ENCODE data around the gene MAML3. TPM values are rescaled to one million over a fixed set of nuclear protein-coding genes. Genes with fewer than 3 reads are reported as not detected.

Gene MAML3
- total and polyA plus RNA-seq, 5 donors from 2014 or later: 0.11 to 1.1 (median 0.16) TPM; not detected in 1

GRCh38 chr4:139684351-139684750, 469.6 kb downstream of the MAML3 start:
- no peak overlapping the region for H3K4me3 Mint-ChIP-seq
- peaks cover 33% of the 10 kb centered on the region for H3K36me3 Mint-ChIP-seq
- peaks cover 0 to 10% of the 10 kb centered on the region in 2 experiments for H3K9me3 ChIP-seq (ENCODE audit: control insufficient read depth in 2 of 2, low read length in 2 of 2)
- H3K27me3 Mint-ChIP-seq: no peaks in the 10 kb centered on the region
- H3K4me3 ChIP-seq (ENCODE audit: low read depth, low read length): no peak overlapping the region
- no peaks in the 10 kb centered on the region for H3K4me1 ChIP-seq (ENCODE audit: control insufficient read depth, insufficient read depth, low read length, poor library complexity, severe bottlenecking)
- peaks cover 3% of the 10 kb centered on the region for H3K36me3 ChIP-seq (ENCODE audit: control insufficient read depth, insufficient read depth, low read length)
- no peak overlapping the region for H3K27ac ChIP-seq (ENCODE audit: insufficient read depth, low read length, poor library complexity, severe bottlenecking)
- ATAC-seq (ENCODE audit: low read depth in 2 of 2): no peak
- no peaks in the 10 kb centered on the region for H3K27me3 ChIP-seq (ENCODE audit: control insufficient read depth, insufficient read depth, low read length)
- peaks cover 0 to 5% (median 0%) of the 10 kb centered on the region in 7 donors for H3K9me3 Mint-ChIP-seq
- peaks cover 12 to 31% (median 21%) of the 10 kb centered on the region in 4 donors for H3K4me1 Mint-ChIP-seq
- H3K27ac Mint-ChIP-seq: no peak overlapping the region
- DNase-seq: no peak

- H3K27me3 ChIP-seq (ENCODE audit: control insufficient read depth, insufficient read depth, low read length): no peaks in the 10 kb centered on the region
- no peaks in the 10 kb centered on the region for H3K27me3 Mint-ChIP-seq
- no peaks in the 10 kb centered on the region for H3K4me1 ChIP-seq (ENCODE audit: control insufficient read depth, insufficient read depth, low read length, poor library complexity, severe bottlenecking)
- no peak overlapping the region for H3K27ac ChIP-seq (ENCODE audit: insufficient read depth, low read length, poor library complexity, severe bottlenecking)
- H3K4me1 Mint-ChIP-seq: peaks cover 12 to 31% (median 24%) of the 10 kb centered on the region in 4 donors
- peak overlapping the region in 2 of 3 donors; percentile 50 to 81 for H3K27ac Mint-ChIP-seq
- no peak for ATAC-seq (ENCODE audit: low read depth in 2 of 2)
- peaks cover 43% of the 10 kb centered on the region for H3K36me3 Mint-ChIP-seq
- H3K4me3 Mint-ChIP-seq: no peak overlapping the region
- no peak for DNase-seq
- H3K9me3 Mint-ChIP-seq: peaks cover 0 to 5% (median 0%) of the 10 kb centered on the region in 7 donors
- H3K4me3 ChIP-seq (ENCODE audit: low read depth, low read length): no peak overlapping the region
- peaks cover 15% of the 10 kb centered on the region for H3K36me3 ChIP-seq (ENCODE audit: control insufficient read depth, insufficient read depth, low read length)
- H3K9me3 ChIP-seq (ENCODE audit: control insufficient read depth in 2 of 2, low read length in 2 of 2): peaks cover 0 to 10% of the 10 kb centered on the region in 2 experiments
These were observed 471.2 kb downstream of the MAML3 start for GRCh38 chr4:139682741-139683151.

DNA sequence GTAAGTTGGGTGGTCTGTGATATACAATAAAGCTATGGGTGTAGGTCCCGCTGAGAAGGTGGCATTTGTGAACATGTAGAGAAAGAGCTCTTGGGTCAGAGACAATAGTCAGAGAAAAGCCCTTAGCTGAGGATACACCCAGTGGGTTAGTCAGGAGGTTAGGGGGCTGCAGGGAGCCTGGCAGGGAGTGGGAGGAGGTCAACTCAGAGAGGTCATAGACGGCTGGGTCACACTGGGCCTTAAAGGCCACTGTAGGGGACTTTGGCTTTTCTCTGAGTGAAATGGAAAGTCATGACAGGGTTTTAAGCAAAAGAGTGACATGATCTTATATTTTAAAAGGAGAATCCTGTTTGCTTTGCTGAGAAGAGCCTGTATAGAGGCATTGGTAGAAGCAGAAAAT, 471.7 kb downstream of the MAML3 start:
- H3K9me3 Mint-ChIP-seq: peaks cover 0 to 5% (median 0%) of the 10 kb centered on the region in 7 donors
- no peak for ATAC-seq (ENCODE audit: low read depth in 2 of 2)
- no peaks in the 10 kb centered on the region for H3K27me3 ChIP-seq (ENCODE audit: control insufficient read depth, insufficient read depth, low read length)
- no peak overlapping the region for H3K27ac ChIP-seq (ENCODE audit: insufficient read depth, low read length, poor library complexity, severe bottlenecking)
- no peaks in the 10 kb centered on the region for H3K27me3 Mint-ChIP-seq
- H3K9me3 ChIP-seq (ENCODE audit: control insufficient read depth in 2 of 2, low read length in 2 of 2): peaks cover 0 to 10% of the 10 kb centered on the region in 2 experiments
- H3K36me3 ChIP-seq (ENCODE audit: control insufficient read depth, insufficient read depth, low read length): peaks cover 15% of the 10 kb centered on the region
- no peak overlapping the region for H3K4me3 Mint-ChIP-seq
- no peak overlapping the region for H3K4me3 ChIP-seq (ENCODE audit: low read depth, low read length)
- H3K4me1 Mint-ChIP-seq: peaks cover 12 to 31% (median 24%) of the 10 kb centered on the region in 4 donors
- H3K4me1 ChIP-seq (ENCODE audit: control insufficient read depth, insufficient read depth, low read length, poor library complexity, severe bottlenecking): no peaks in the 10 kb centered on the region
- H3K36me3 Mint-ChIP-seq: peaks cover 43% of the 10 kb centered on the region
- no peak for DNase-seq
- H3K27ac Mint-ChIP-seq: peak overlapping the region; percentile 50 to 81 (median 65)

DNA sequence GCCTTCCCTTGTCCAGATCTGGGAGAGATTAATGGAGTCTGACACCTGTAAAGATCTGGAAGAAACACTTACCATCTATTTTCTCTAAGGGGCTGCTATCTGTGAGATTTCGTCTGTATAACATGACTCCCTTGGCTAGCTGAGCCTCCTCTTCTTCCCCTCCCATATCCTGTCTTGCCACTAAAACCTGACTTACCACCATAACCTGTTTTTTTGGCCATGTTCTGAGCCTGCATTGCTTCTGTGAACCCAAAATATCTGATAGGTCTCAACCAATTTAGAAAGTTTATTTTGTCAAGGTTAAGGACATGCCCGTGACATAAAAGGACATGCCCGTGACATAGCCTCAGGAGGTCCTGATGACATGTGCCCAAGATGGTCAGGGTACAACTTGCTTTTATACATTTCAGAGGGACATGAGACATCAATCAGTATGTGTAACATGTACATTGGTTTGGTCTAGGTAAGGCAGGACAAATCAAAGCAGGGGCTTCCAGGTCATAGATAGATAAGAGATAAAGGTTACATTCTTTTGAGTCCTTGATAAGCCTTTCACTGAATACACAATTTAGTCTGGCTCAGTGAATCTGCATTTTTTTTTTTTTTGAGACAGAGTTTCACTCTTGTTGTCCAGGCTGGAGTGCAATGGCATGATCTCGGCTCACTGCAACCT, 476.9 kb downstream of the MAML3 start:
- ATAC-seq (ENCODE audit: low read depth in 2 of 2) (no peak), DNase-seq (no peak)
- no peaks in the 10 kb centered on the region for H3K9me3 ChIP-seq (ENCODE audit: control insufficient read depth in 2 of 2, low read length in 2 of 2)
- H3K36me3 Mint-ChIP-seq: peaks cover 22% of the 10 kb centered on the region
- peaks cover 15% of the 10 kb centered on the region for H3K36me3 ChIP-seq (ENCODE audit: control insufficient read depth, insufficient read depth, low read length)
- H3K4me1 Mint-ChIP-seq: peaks cover 2 to 25% (median 8%) of the 10 kb centered on the region in 4 donors
- no peaks in the 10 kb centered on the region for H3K9me3 Mint-ChIP-seq
- no peak overlapping the region for H3K27ac Mint-ChIP-seq
- H3K4me3 ChIP-seq (ENCODE audit: low read depth, low read length): no peak overlapping the region
- no peak overlapping the region for H3K27ac ChIP-seq (ENCODE audit: insufficient read depth, low read length, poor library complexity, severe bottlenecking)
- no peak overlapping the region for H3K4me3 Mint-ChIP-seq
- no peaks in the 10 kb centered on the region for H3K27me3 ChIP-seq (ENCODE audit: control insufficient read depth, insufficient read depth, low read length)
- no peaks in the 10 kb centered on the region for H3K4me1 ChIP-seq (ENCODE audit: control insufficient read depth, insufficient read depth, low read length, poor library complexity, severe bottlenecking)
- no peaks in the 10 kb centered on the region for H3K27me3 Mint-ChIP-seq

GRCh38 chr4:139676365-139676764, 477.6 kb downstream of the MAML3 start:
- Histone ChIP-seq H3K27ac (ENCODE audit: insufficient read depth, low read length, poor library complexity, severe bottlenecking) (no peak overlapping the region), H3K36me3 (ENCODE audit: control insufficient read depth, insufficient read depth, low read length) (peaks cover 15% of the 10 kb centered on the region), H3K27me3 (ENCODE audit: control insufficient read depth, insufficient read depth, low read length) (no peaks in the 10 kb centered on the region), H3K9me3 (ENCODE audit: control insufficient read depth in 2 of 2, low read length in 2 of 2) (no peaks in the 10 kb centered on the region), H3K4me3 (ENCODE audit: low read depth, low read length) (no peak overlapping the region), H3K4me1 (ENCODE audit: control insufficient read depth, insufficient read depth, low read length, poor library complexity, severe bottlenecking) (no peaks in the 10 kb centered on the region)
- Mint-ChIP-seq H3K4me3 (no peak overlapping the region), H3K4me1 (peaks cover 2 to 25% (median 9%) of the 10 kb centered on the region in 4 donors), H3K27me3 (no peaks in the 10 kb centered on the region), H3K36me3 (peaks cover 22% of the 10 kb centered on the region), H3K27ac (no peak overlapping the region), H3K9me3 (no peaks in the 10 kb centered on the region)
- DNase-seq (no peak), ATAC-seq (ENCODE audit: low read depth in 2 of 2) (no peak)

- H3K27me3 Mint-ChIP-seq: no peaks in the 10 kb centered on the region
- Histone ChIP-seq H3K36me3 (ENCODE audit: control insufficient read depth, insufficient read depth, low read length) (peaks cover 15% of the 10 kb centered on the region), H3K27me3 (ENCODE audit: control insufficient read depth, insufficient read depth, low read length) (no peaks in the 10 kb centered on the region), H3K4me3 (ENCODE audit: low read depth, low read length) (no peak overlapping the region), H3K9me3 (ENCODE audit: control insufficient read depth in 2 of 2, low read length in 2 of 2) (no peaks in the 10 kb centered on the region), H3K4me1 (ENCODE audit: control insufficient read depth, insufficient read depth, low read length, poor library complexity, severe bottlenecking) (no peaks in the 10 kb centered on the region), H3K27ac (ENCODE audit: insufficient read depth, low read length, poor library complexity, severe bottlenecking) (no peak overlapping the region)
- H3K9me3 Mint-ChIP-seq: no peaks in the 10 kb centered on the region
- H3K4me3 Mint-ChIP-seq: no peak overlapping the region
- ATAC-seq (ENCODE audit: low read depth in 2 of 2) (no peak), DNase-seq (no peak)
- peaks cover 22% of the 10 kb centered on the region for H3K36me3 Mint-ChIP-seq
- H3K4me1 Mint-ChIP-seq: peaks cover 3 to 19% (median 9%) of the 10 kb centered on the region in 4 donors
- no peak overlapping the region for H3K27ac Mint-ChIP-seq
These were observed 478.3 kb downstream of the MAML3 start for GRCh38 chr4:139675651-139676050.

DNA sequence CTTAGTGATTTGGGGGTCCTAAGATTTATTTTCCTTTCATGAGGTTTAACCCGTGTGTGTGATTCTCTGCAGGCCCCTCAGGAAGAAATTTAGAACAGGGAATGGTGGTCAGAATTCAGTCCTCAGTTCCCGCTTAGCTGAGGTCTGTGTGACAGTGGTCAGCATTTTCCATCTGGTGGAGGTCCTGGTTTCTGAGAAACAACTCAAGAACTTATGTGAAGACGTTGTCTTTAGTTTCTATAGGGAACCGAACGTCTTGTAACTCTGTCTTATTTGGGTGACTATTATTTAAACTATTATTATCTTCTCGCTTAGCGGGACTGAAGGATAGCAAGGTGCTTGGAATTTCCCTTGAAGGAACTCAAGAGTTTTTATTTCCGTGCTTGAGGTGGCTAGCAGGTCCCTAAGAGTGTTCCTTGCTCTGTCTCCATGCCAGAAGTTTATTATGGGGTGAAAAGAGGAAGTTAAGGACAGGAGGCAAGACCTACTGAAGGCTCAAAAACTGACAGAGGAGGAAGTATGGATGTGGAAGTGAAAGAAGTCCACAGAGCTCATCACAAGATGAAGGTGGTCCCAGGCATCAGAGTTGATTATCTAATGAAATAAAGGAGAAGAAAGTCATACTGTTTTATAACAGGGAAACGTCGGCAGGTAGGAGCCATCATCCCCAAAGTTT, 479.0 kb downstream of the MAML3 start:
- Histone ChIP-seq H3K27ac (ENCODE audit: insufficient read depth, low read length, poor library complexity, severe bottlenecking) (no peak overlapping the region), H3K4me1 (ENCODE audit: control insufficient read depth, insufficient read depth, low read length, poor library complexity, severe bottlenecking) (no peaks in the 10 kb centered on the region), H3K36me3 (ENCODE audit: control insufficient read depth, insufficient read depth, low read length) (peaks cover 15% of the 10 kb centered on the region), H3K27me3 (ENCODE audit: control insufficient read depth, insufficient read depth, low read length) (no peaks in the 10 kb centered on the region), H3K9me3 (ENCODE audit: control insufficient read depth in 2 of 2, low read length in 2 of 2) (no peaks in the 10 kb centered on the region), H3K4me3 (ENCODE audit: low read depth, low read length) (no peak overlapping the region)
- DNase-seq (no peak), ATAC-seq (ENCODE audit: low read depth in 2 of 2) (peak in 1 of 2 donors; percentile 31)
- H3K27me3 Mint-ChIP-seq: no peaks in the 10 kb centered on the region
- H3K4me1 Mint-ChIP-seq: peaks cover 5 to 17% (median 9%) of the 10 kb centered on the region in 4 donors
- peak overlapping the region in 1 of 3 donors; percentile 4 for H3K27ac Mint-ChIP-seq
- no peak overlapping the region for H3K4me3 Mint-ChIP-seq
- H3K9me3 Mint-ChIP-seq: no peaks in the 10 kb centered on the region
- peaks cover 18% of the 10 kb centered on the region for H3K36me3 Mint-ChIP-seq

All from CD4-positive, CD25-positive, alpha-beta regulatory T cell (primary cell).